Colon (tissue), 2 donors: Measurements from ENCODE around the gene MAPT.
"Not testable (repeated sequence)": the region's sequence is repeated elsewhere in the genome, so short reads cannot be mapped to it uniquely, and the experiment has no call there.

Experiments
- FAIRE-seq: peaks from 2 replicates; lab custom pipeline; 2012; peaks lifted over from hg19 to GRCh38; lab: Jason Lieb, UNC
- donor health status: control.
- donor health status: control.

The MAPT gene

GRCh38 chr17:45929344-45929743, 35.0 kb downstream of the MAPT start:
- no peak for FAIRE-seq

GRCh38 chr17:45930420-45930951, 36.1 kb downstream of the MAPT start:
- no peak for FAIRE-seq

GRCh38 chr17:45931677-45932076, 37.3 kb downstream of the MAPT start:
- no peak for FAIRE-seq

- no peak for FAIRE-seq
These were observed 40.0 kb downstream of the MAPT start for GRCh38 chr17:45934044-45934979.

- FAIRE-seq = no peak
These were observed 40.9 kb downstream of the MAPT start for GRCh38 chr17:45935197-45935709.

GRCh38 chr17:45935710-45936509, 41.6 kb downstream of the MAPT start:
- FAIRE-seq = no peak

- no peak for FAIRE-seq
These were observed 42.3 kb downstream of the MAPT start for GRCh38 chr17:45936610-45937009.

- FAIRE-seq = not testable (repeated sequence)
These were observed 42.8 kb downstream of the MAPT start for GRCh38 chr17:45937186-45937585.

GRCh38 chr17:45939395-45939794, 45.0 kb downstream of the MAPT start:
- no peak for FAIRE-seq

- FAIRE-seq = no peak
These were observed 45.9 kb downstream of the MAPT start for GRCh38 chr17:45940293-45940692.

- no peak for FAIRE-seq
These were observed 46.5 kb downstream of the MAPT start for GRCh38 chr17:45940826-45941225.

GRCh38 chr17:45941395-45941794, 47.0 kb downstream of the MAPT start:
- FAIRE-seq = no peak

- FAIRE-seq = no peak
These were observed 47.9 kb downstream of the MAPT start for GRCh38 chr17:45942284-45942683.

- FAIRE-seq = no peak
These were observed 52.5 kb downstream of the MAPT start for GRCh38 chr17:45946841-45947256.

- FAIRE-seq = no peak
These were observed 54.1 kb downstream of the MAPT start for GRCh38 chr17:45948498-45948880.

GRCh38 chr17:45948881-45949624, 54.7 kb downstream of the MAPT start:
- FAIRE-seq = no peak

- FAIRE-seq = no peak
These were observed 55.5 kb downstream of the MAPT start for GRCh38 chr17:45949755-45950320.

- no peak for FAIRE-seq
These were observed 56.5 kb downstream of the MAPT start for GRCh38 chr17:45950888-45951287.

- FAIRE-seq = no peak
These were observed 57.0 kb downstream of the MAPT start for GRCh38 chr17:45951403-45951802.

GRCh38 chr17:45951941-45952340, 57.6 kb downstream of the MAPT start:
- FAIRE-seq = no peak

GRCh38 chr17:45952814-45953320, 58.5 kb downstream of the MAPT start:
- FAIRE-seq = no peak
